HCT116 (cell line): Measurements from ENCODE around the gene PALM2AKAP2. TPM values are rescaled to one million over a fixed set of nuclear protein-coding genes. Genes with fewer than 3 reads are reported as not detected.

ENCODE experiments used
- ATAC-seq: fragments of 200-7000 bp; cut with Tn5 transposase; 2 replicates; pipeline ENCODE4 v1.9.1; 2020; ENCODE audit warnings: mild to moderate bottlenecking, moderate library complexity
- BruUV-seq: library from RNA; stranded (reverse); fragments of 400-500 nt; replicated peaks from 2 replicates; lab custom pipeline; 2021; lab: Mats Ljungman, UMichigan
- CTCF ChIA-PET: fragments of 300-600 bp; sonication (Branson Sonifier 250); formaldehyde crosslinking; loops from one replicate; lab custom pipeline; 2021; ENCODE audit warnings: antibody characterized with exemption; lab: Charles Lee
- POLR2A ChIA-PET: fragments of 300-600, 350-600 bp; sonication (Branson Sonifier 250); formaldehyde crosslinking; loops from one replicate; lab custom pipeline; 2021; ENCODE audit warnings: antibody characterized with exemption; lab: Charles Lee
- RAD21 ChIA-PET, 2 experiments: fragments of 300-600 bp; sonication (Branson Sonifier 250); formaldehyde crosslinking; loops; one replicate each; lab custom pipeline; 2023; ENCODE audit warnings: low total read pairs in 2 of 2; ENCODE audit not compliant: uncharacterized antibody in 2 of 2, unreplicated experiment in 2 of 2, low non-redundant PET in 1 of 2; lab: Charles Lee
- DNase-seq: peaks from one replicate; pipeline ENCODE4 v3.0.0-alpha.2; 2010; ENCODE audit warnings: low read depth, low spot score
- H2AFZ ChIP-seq: fragments of 200-600 bp; shearing (Covaris generic), sonication (generic); 2 replicates; pipeline ENCODE4 v1.6.1; 2017; ENCODE audit warnings: low read depth, mixed run types, mixed read lengths, antibody characterized with exemption, low read length; ENCODE audit not compliant: poor library complexity, severe bottlenecking
- H3K27ac ChIP-seq: 2 replicates; pipeline ENCODE4 v1.5.1; 2012; ENCODE audit warnings: low read depth, low read length
- H3K27me3 ChIP-seq: fragments of 200-600 bp; sonication (generic); 2 replicates; pipeline ENCODE4 v1.6.1; 2016; ENCODE audit warnings: mixed run types, low read length, mixed read lengths; ENCODE audit not compliant: insufficient read depth
- H3K36me3 ChIP-seq, 2 experiments: fragments of 200-500 bp in 1 of 2; fragments of 200-600 bp in 1 of 2; sonication (Bioruptor generic) in 1 of 2; sonication (generic) in 1 of 2; 2 replicates each; pipeline versions ENCODE4 v1.5.1 to v1.6.1; 2014 to 2016; ENCODE audit warnings: low read length in 2 of 2, inconsistent platforms in 1 of 2, mixed read lengths in 1 of 2, mixed run types in 1 of 2; ENCODE audit not compliant: insufficient read depth in 2 of 2, control insufficient read depth in 1 of 2
- H3K4me1 ChIP-seq, 2 experiments: fragments of 200-600 bp in 1 of 2; sonication (generic) in 1 of 2; 2 replicates each; pipeline versions ENCODE4 v1.5.1 to v1.6.1; 2012 to 2017; ENCODE audit warnings: low read length in 2 of 2, inconsistent platforms in 1 of 2, mild to moderate bottlenecking in 1 of 2, mixed read lengths in 1 of 2, mixed run types in 1 of 2, moderate library complexity in 1 of 2; ENCODE audit not compliant: insufficient read depth in 2 of 2, control insufficient read depth in 1 of 2
- H3K4me2 ChIP-seq: fragments of 200-600 bp; sonication (generic); 2 replicates; pipeline ENCODE4 v1.6.1; 2017; ENCODE audit warnings: mixed run types, low read length, mixed read lengths
- H3K4me3 ChIP-seq, 2 experiments: fragments of 200-600 bp in 1 of 2; sonication (generic) in 1 of 2; replicated peaks in 1 of 2; 2 replicates each; pipeline ENCODE4 v1.5.1; 2011 to 2016; ENCODE audit warnings: low read length in 2 of 2, control low read depth in 1 of 2, low read depth in 1 of 2, mild to moderate bottlenecking in 1 of 2, mixed read lengths in 1 of 2, mixed run types in 1 of 2
- H3K79me2 ChIP-seq: fragments of 200-600 bp; sonication (generic); 2 replicates; pipeline ENCODE4 v1.6.1; 2017; ENCODE audit warnings: mild to moderate bottlenecking, mixed run types, low read length, moderate library complexity, mixed read lengths; ENCODE audit not compliant: insufficient read depth
- H3K9ac ChIP-seq: fragments of 200-600 bp; sonication (generic); 2 replicates; pipeline ENCODE4 v1.6.1; 2016; ENCODE audit warnings: low read length, mixed read lengths
- H3K9me2 ChIP-seq: fragments of 200-600 bp; sonication (generic), shearing (Covaris generic); 2 replicates; pipeline ENCODE4 v1.6.1; 2017; ENCODE audit warnings: mixed run types, mild to moderate bottlenecking, moderate library complexity; ENCODE audit not compliant: insufficient read depth
- H3K9me3 ChIP-seq, 2 experiments: fragments of 200-500 bp in 1 of 2; fragments of 200-600 bp in 1 of 2; sonication (Bioruptor generic) in 1 of 2; sonication (generic) in 1 of 2; 2 replicates each; pipeline ENCODE4 v1.6.1; 2014 to 2017; ENCODE audit warnings: low read length in 2 of 2, mixed read lengths in 2 of 2, inconsistent platforms in 1 of 2, low read depth in 1 of 2, mild to moderate bottlenecking in 1 of 2, mixed run types in 1 of 2, moderate library complexity in 1 of 2; ENCODE audit not compliant: control insufficient read depth in 1 of 2, insufficient read depth in 1 of 2
- H4K20me1 ChIP-seq: fragments of 200-600 bp; sonication (generic), shearing (Covaris generic); 2 replicates; pipeline ENCODE4 v1.6.1; 2017; ENCODE audit warnings: mixed run types, mild to moderate bottlenecking, moderate library complexity; ENCODE audit not compliant: insufficient read depth
- ATF3 ChIP-seq: IDR thresholded peaks from 2 replicates; pipeline ENCODE4 v1.6.1; 2012
- CBX3 ChIP-seq: IDR thresholded peaks from 2 replicates; pipeline ENCODE4 v1.6.1; 2012; ENCODE audit warnings: low read depth
- CEBPB ChIP-seq: IDR thresholded peaks from 2 replicates; pipeline ENCODE4 v1.6.1; 2012; ENCODE audit warnings: low read depth
- CTCF ChIP-seq, 3 experiments: fragments of 200-600 bp in 1 of 3; sonication (generic) in 1 of 3; IDR thresholded peaks in 2 of 3; conservative IDR thresholded peaks in 1 of 3; 2 replicates each; pipeline ENCODE4 v1.5.1; 2012 to 2017; ENCODE audit warnings: low read depth in 2 of 3, low read length in 2 of 3, antibody characterized with exemption in 1 of 3, borderline replicate concordance in 1 of 3, control low read depth in 1 of 3, mild to moderate bottlenecking in 1 of 3, mixed read lengths in 1 of 3, mixed run types in 1 of 3, moderate library complexity in 1 of 3; ENCODE audit not compliant: insufficient read depth in 1 of 3
- ELF1 ChIP-seq: IDR thresholded peaks from 2 replicates; pipeline ENCODE4 v1.6.1; 2012; ENCODE audit warnings: low read depth, borderline replicate concordance
- EZH2 ChIP-seq: fragments of 200-600 bp; sonication (generic); IDR thresholded peaks from 2 replicates; pipeline ENCODE4 v1.6.1; 2017; ENCODE audit warnings: antibody characterized with exemption, mixed run types
- FOSL1 ChIP-seq: IDR thresholded peaks from 2 replicates; pipeline ENCODE4 v1.6.1; 2012; ENCODE audit warnings: low read depth
- JUND ChIP-seq: IDR thresholded peaks from 2 replicates; pipeline ENCODE4 v1.6.1; 2012
- MAX ChIP-seq: IDR thresholded peaks from 2 replicates; pipeline ENCODE4 v1.6.1; 2012
- POLR2A ChIP-seq: IDR thresholded peaks from 2 replicates; pipeline ENCODE4 v1.7.0; 2011; ENCODE audit warnings: borderline replicate concordance; ENCODE audit not compliant: insufficient read depth, insufficient read length; ENCODE audit errors: extremely low read depth
- POLR2AphosphoS5 ChIP-seq: IDR thresholded peaks from 2 replicates; pipeline ENCODE4 v1.6.1; 2011; ENCODE audit warnings: mild to moderate bottlenecking, low read depth, low read length, moderate library complexity
- RAD21 ChIP-seq: IDR thresholded peaks from 2 replicates; pipeline ENCODE4 v1.6.1; 2012; ENCODE audit warnings: low read depth, mild to moderate bottlenecking
- SRF ChIP-seq: IDR thresholded peaks from 2 replicates; pipeline ENCODE4 v1.6.1; 2012; ENCODE audit warnings: low read depth
- TCF7L2 ChIP-seq: IDR thresholded peaks from 2 replicates; pipeline ENCODE4 v1.7.0; 2011; ENCODE audit warnings: borderline replicate concordance, inconsistent platforms; ENCODE audit not compliant: insufficient read depth, insufficient read length; ENCODE audit errors: extremely low read depth
- YY1 ChIP-seq: IDR thresholded peaks from 2 replicates; pipeline ENCODE4 v1.6.1; 2011; ENCODE audit warnings: low read length, low read depth, moderate library complexity, mild to moderate bottlenecking; ENCODE audit not compliant: insufficient replicate concordance; ENCODE audit errors: extremely low read depth
- ZFX ChIP-seq: fragments of 450-650 bp; IDR thresholded peaks from 2 replicates; pipeline ENCODE4 v1.6.1; 2017
- ZNF274 ChIP-seq: fragments of 200-500 bp; sonication (Bioruptor generic); IDR thresholded peaks from 2 replicates; pipeline ENCODE4 v1.6.1; 2014; ENCODE audit warnings: mild to moderate bottlenecking, low read depth, low read length, inconsistent platforms
- intact Hi-C: fragments of 100-400 bp; cut with micrococcal nuclease; formaldehyde crosslinking; loops from 2 replicates; pipeline ENCODE4 v1.10.0; 2022
- total RNA-seq: library from RNA; stranded (reverse); gene quantifications from one replicate; pipeline ENCODE4 v1.2.1, GENCODE V29; 2021; ENCODE audit not compliant: unreplicated experiment
- TF ChIP-seq, protein P1 (sequence below): IDR thresholded peaks from 2 replicates; pipeline ENCODE4 v1.6.1; 2012; ENCODE audit warnings: low read depth

The PALM2AKAP2 gene
- total RNA-seq, 1 experiment from 2014 or later = 0.34 TPM

DNA sequence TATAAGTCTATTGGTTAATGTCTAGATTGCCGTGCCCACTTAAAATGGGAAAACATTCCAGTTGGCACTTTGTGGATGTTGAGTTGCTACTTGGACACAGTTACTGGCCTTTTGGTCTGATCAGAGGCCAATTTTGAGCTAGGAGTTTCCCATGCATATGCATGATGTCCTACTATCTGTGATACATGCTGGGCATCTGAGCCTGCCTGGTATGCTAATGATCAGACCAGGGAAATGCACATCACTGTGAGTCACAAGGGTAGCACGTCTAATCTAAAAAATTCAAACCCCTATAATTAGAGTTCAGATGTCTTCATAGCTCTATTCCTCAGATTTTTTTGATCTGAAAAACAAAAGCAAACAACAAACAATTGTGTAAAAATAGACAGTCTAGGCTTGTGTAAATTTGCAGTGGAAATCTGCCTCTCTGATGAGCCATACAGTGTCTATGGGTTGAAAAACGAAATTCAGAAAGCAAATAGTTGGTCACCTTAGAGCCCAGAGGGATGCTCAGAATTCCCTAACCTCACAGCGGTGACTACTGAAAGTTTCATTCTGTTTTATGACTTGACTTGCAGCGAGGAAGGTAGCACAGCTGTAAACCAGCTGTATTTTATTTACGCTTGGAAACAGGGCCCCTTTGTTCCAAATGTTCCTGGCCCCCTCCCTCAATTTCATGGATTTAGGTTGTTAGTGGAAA lies 37.3 kb downstream of the PALM2AKAP2 start:
- TF ChIP-seq ZNF274 (no peak), POLR2AphosphoS5 (no peak), EZH2 (no peak), ELF1 (no peak), JUND (no peak), ZFX (no peak), SRF (no peak), CTCF (IDR thresholded peaks at IDR 0.05 in 2 of 3, conservative IDR thresholded peaks at IDR 0.05 in 1 of 3; ENCODE audit: borderline replicate concordance in 1 of 3, insufficient read depth in 1 of 3, low read depth in 2 of 3, low read length in 2 of 3) (no peak), CBX3 (no peak), POLR2A (no peak), MAX (no peak), RAD21 (no peak), CEBPB (no peak), YY1 (no peak), ATF3 (no peak), FOSL1 (no peak), TCF7L2 (no peak)
- TF ChIP-seq, protein P1, sequence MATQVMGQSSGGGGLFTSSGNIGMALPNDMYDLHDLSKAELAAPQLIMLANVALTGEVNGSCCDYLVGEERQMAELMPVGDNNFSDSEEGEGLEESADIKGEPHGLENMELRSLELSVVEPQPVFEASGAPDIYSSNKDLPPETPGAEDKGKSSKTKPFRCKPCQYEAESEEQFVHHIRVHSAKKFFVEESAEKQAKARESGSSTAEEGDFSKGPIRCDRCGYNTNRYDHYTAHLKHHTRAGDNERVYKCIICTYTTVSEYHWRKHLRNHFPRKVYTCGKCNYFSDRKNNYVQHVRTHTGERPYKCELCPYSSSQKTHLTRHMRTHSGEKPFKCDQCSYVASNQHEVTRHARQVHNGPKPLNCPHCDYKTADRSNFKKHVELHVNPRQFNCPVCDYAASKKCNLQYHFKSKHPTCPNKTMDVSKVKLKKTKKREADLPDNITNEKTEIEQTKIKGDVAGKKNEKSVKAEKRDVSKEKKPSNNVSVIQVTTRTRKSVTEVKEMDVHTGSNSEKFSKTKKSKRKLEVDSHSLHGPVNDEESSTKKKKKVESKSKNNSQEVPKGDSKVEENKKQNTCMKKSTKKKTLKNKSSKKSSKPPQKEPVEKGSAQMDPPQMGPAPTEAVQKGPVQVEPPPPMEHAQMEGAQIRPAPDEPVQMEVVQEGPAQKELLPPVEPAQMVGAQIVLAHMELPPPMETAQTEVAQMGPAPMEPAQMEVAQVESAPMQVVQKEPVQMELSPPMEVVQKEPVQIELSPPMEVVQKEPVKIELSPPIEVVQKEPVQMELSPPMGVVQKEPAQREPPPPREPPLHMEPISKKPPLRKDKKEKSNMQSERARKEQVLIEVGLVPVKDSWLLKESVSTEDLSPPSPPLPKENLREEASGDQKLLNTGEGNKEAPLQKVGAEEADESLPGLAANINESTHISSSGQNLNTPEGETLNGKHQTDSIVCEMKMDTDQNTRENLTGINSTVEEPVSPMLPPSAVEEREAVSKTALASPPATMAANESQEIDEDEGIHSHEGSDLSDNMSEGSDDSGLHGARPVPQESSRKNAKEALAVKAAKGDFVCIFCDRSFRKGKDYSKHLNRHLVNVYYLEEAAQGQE = no peak
- TF ChIP-seq, all 23 proteins: peak for 0
- intact Hi-C loops = no loop called here
- Histone ChIP-seq H3K27ac (no peak overlapping the region), H3K9me3 (no peaks in the 10 kb centered on the region), H3K4me3 (no peak overlapping the region), H3K4me2 (peak overlapping the region; percentile 33; the same call in 1 of the 2 replicates), H3K79me2 (no peaks in the 10 kb centered on the region), H3K36me3 (no peaks in the 10 kb centered on the region), H3K9ac (no peak overlapping the region), H4K20me1 (no peaks in the 10 kb centered on the region), H3K9me2 (no peaks in the 10 kb centered on the region), H3K4me1 (peaks cover 4 to 28% of the 10 kb centered on the region in 2 experiments), H3K27me3 (no peaks in the 10 kb centered on the region), H2AFZ (peak overlapping the region; percentile 79)
- no peak for DNase-seq
- POLR2A ChIA-PET = interaction anchor here (0.7 kb wide), 1 partner anchor 13 kb away, joined by 3 read pairs; no protein-coding TSS in a partner anchor
- CTCF ChIA-PET = interaction anchor here (0.8 to 4.3 kb wide), 8 partner anchors 10 to 257 kb away, joined by 3 to 29 read pairs (median 6); no protein-coding TSS in a partner anchor
- RAD21 ChIA-PET = no interaction called here
- no TSS peak for BruUV-seq
- ATAC-seq = 0 out of 2 replicates have a peak, but pooled peaks have one; percentile 29
